ENCODE measurements around the gene ABHD17A.

GRCh38 chr19:1871630-1872029 lies 13.7 kb downstream of the ABHD17A start:
- TF ChIP-seq CTCF (IDR thresholded peaks at IDR 0.05) (no peak), POLR2A (IDR thresholded peaks at IDR 0.05) (no peak), EP300 (IDR thresholded peaks at IDR 0.05) (no peak), POLR2AphosphoS5 (IDR thresholded peaks at IDR 0.05) (no peak)
